CD8-positive, alpha-beta memory T cell (primary cell): ENCODE data around the gene TMEM37. TPM values are rescaled to one million over a fixed set of nuclear protein-coding genes. Genes with fewer than 3 reads are reported as not detected.
"Not testable (repeated sequence)": the region's sequence is repeated elsewhere in the genome, so short reads cannot be mapped to it uniquely, and the experiment has no call there.

Experiments
- CTCF ChIA-PET: fragments of 350-600 bp; sonication (Branson Sonifier 250); formaldehyde crosslinking; loops from one replicate; lab custom pipeline; 2021; ENCODE audit warnings: antibody characterized with exemption; lab: Charles Lee
- POLR2A ChIA-PET: fragments of 350-600 bp; sonication (Branson Sonifier 250); formaldehyde crosslinking; loops from one replicate; lab custom pipeline; 2021; ENCODE audit warnings: antibody characterized with exemption; lab: Charles Lee
- DNase-seq, 5 donors: peaks; one replicate each; pipeline versions ENCODE4 v3.0.0 to v3.0.0-alpha.2; 2020 to 2022; ENCODE audit warnings: mixed read lengths in 1 of 5
- H3K27ac ChIP-seq: one replicate; pipeline ENCODE4 v1.7.0; 2013; ENCODE audit warnings: low read depth, mild to moderate bottlenecking, low read length, moderate library complexity
- H3K27me3 ChIP-seq: 2 replicates; pipeline ENCODE4 v1.7.0; 2013; ENCODE audit warnings: low read length, mild to moderate bottlenecking; ENCODE audit not compliant: insufficient read depth, poor library complexity, severe bottlenecking
- H3K36me3 ChIP-seq: 2 replicates; pipeline ENCODE4 v1.7.0; 2013; ENCODE audit warnings: mild to moderate bottlenecking, low read length, moderate library complexity; ENCODE audit not compliant: insufficient read depth
- H3K4me1 ChIP-seq: 2 replicates; pipeline ENCODE4 v1.7.0; 2013; ENCODE audit warnings: mild to moderate bottlenecking, low read length, moderate library complexity; ENCODE audit not compliant: insufficient read depth
- H3K4me3 ChIP-seq: 2 replicates; pipeline ENCODE4 v1.7.0; 2013; ENCODE audit warnings: mild to moderate bottlenecking, low read length
- H3K9me3 ChIP-seq: 2 replicates; pipeline ENCODE4 v1.7.0; 2013; ENCODE audit warnings: mild to moderate bottlenecking, low read length
- H3K27ac Mint-ChIP-seq, 8 donors: one replicate each; pipeline ENCODE4 v1.8.0; 2020 to 2021; ENCODE audit warnings: mixed read lengths in 8 of 8, mild to moderate bottlenecking in 6 of 8, inconsistent platforms in 3 of 8, moderate library complexity in 3 of 8
- H3K27me3 Mint-ChIP-seq, 2 donors: one replicate each; pipeline ENCODE4 v1.8.0; 2020 to 2021; ENCODE audit warnings: mixed read lengths in 2 of 2, mild to moderate bottlenecking in 1 of 2, moderate library complexity in 1 of 2
- H3K36me3 Mint-ChIP-seq, 3 donors: one replicate each; pipeline ENCODE4 v1.8.0; 2020 to 2021; ENCODE audit warnings: mixed read lengths in 3 of 3, inconsistent platforms in 1 of 3, mild to moderate bottlenecking in 1 of 3
- H3K4me1 Mint-ChIP-seq, 3 donors: one replicate each; pipeline ENCODE4 v1.8.0; 2020 to 2021; ENCODE audit warnings: mixed read lengths in 3 of 3, inconsistent platforms in 1 of 3, mild to moderate bottlenecking in 1 of 3
- H3K4me3 Mint-ChIP-seq, 7 donors: one replicate each; pipeline ENCODE4 v1.8.0; 2020 to 2021; ENCODE audit warnings: mixed read lengths in 7 of 7, mild to moderate bottlenecking in 6 of 7, moderate library complexity in 4 of 7, inconsistent platforms in 2 of 7
- H3K9me3 Mint-ChIP-seq, 5 donors: one replicate each; pipeline ENCODE4 v1.8.0; 2020 to 2022; ENCODE audit warnings: mixed read lengths in 5 of 5, mild to moderate bottlenecking in 3 of 5, moderate library complexity in 2 of 5, inconsistent platforms in 1 of 5
- polyA plus RNA-seq: library from polyadenylated mRNA; unstranded; fragments of 300-500 nt; fragmentation: Illumina TruSeq; gene quantifications from one replicate; pipeline ENCODE4 v1.2.3, GENCODE V29; 2021
- total RNA-seq, 2 experiments: library from RNA; stranded (reverse); gene quantifications; one replicate each; pipeline ENCODE4 v1.2.3, GENCODE V29; 2021

The TMEM37 gene
- total and polyA plus RNA-seq, 3 experiments from 2014 or later, result not detected

- H3K27ac ChIP-seq, result no peak overlapping the region
- H3K36me3 ChIP-seq, result no peaks in the 10 kb centered on the region
- H3K36me3 Mint-ChIP-seq, result no peaks in the 10 kb centered on the region
- no peak overlapping the region for H3K27ac Mint-ChIP-seq
- H3K9me3 ChIP-seq, result no peaks in the 10 kb centered on the region
- no peak overlapping the region for H3K4me3 Mint-ChIP-seq
- no peak for DNase-seq
- H3K27me3 ChIP-seq, result no peaks in the 10 kb centered on the region
- peaks cover 5 to 6% of the 10 kb centered on the region in 2 donors for H3K27me3 Mint-ChIP-seq
- H3K9me3 Mint-ChIP-seq, result no peaks in the 10 kb centered on the region
- no peaks in the 10 kb centered on the region for H3K4me1 Mint-ChIP-seq
- H3K4me1 ChIP-seq, result no peaks in the 10 kb centered on the region
- H3K4me3 ChIP-seq, result no peak overlapping the region
- POLR2A ChIA-PET, result no interaction called here
- CTCF ChIA-PET, result no interaction called here
Measured at GRCh38 chr2:119397196-119397595, 34.5 kb upstream of the TMEM37 start.

GRCh38 chr2:119402106-119402505 lies 29.5 kb upstream of the TMEM37 start:
- DNase-seq, result no peak
- Mint-ChIP-seq H3K36me3 (peaks cover 0 to 1% (median 0%) of the 10 kb centered on the region in 3 donors), H3K27me3 (peaks cover 8 to 9% of the 10 kb centered on the region in 2 donors), H3K4me1 (no peaks in the 10 kb centered on the region), H3K9me3 (no peaks in the 10 kb centered on the region), H3K4me3 (no peak overlapping the region), H3K27ac (no peak overlapping the region)
- POLR2A ChIA-PET, result no interaction called here
- Histone ChIP-seq H3K27me3 (no peaks in the 10 kb centered on the region), H3K9me3 (no peaks in the 10 kb centered on the region), H3K4me1 (no peaks in the 10 kb centered on the region), H3K27ac (no peak overlapping the region), H3K4me3 (no peak overlapping the region), H3K36me3 (no peaks in the 10 kb centered on the region)
- CTCF ChIA-PET, result no interaction called here

GRCh38 chr2:119402645-119403560 lies 28.8 kb upstream of the TMEM37 start:
- Histone ChIP-seq H3K27ac (no peak overlapping the region), H3K4me3 (no peak overlapping the region), H3K36me3 (no peaks in the 10 kb centered on the region), H3K4me1 (no peaks in the 10 kb centered on the region), H3K27me3 (no peaks in the 10 kb centered on the region), H3K9me3 (no peaks in the 10 kb centered on the region)
- CTCF ChIA-PET, result no interaction called here
- H3K9me3 Mint-ChIP-seq, result no peaks in the 10 kb centered on the region
- peaks cover 0 to 1% (median 0%) of the 10 kb centered on the region in 3 donors for H3K36me3 Mint-ChIP-seq
- POLR2A ChIA-PET, result no interaction called here
- peaks cover 9 to 13% of the 10 kb centered on the region in 2 donors for H3K27me3 Mint-ChIP-seq
- no peak overlapping the region for H3K4me3 Mint-ChIP-seq
- no peak for DNase-seq
- H3K4me1 Mint-ChIP-seq, result no peaks in the 10 kb centered on the region
- H3K27ac Mint-ChIP-seq, result no peak overlapping the region

GRCh38 chr2:119403618-119404017 lies 28.0 kb upstream of the TMEM37 start:
- H3K27ac ChIP-seq, H3K4me3 Mint-ChIP-seq, H3K4me1 ChIP-seq, H3K9me3 Mint-ChIP-seq, H3K36me3 Mint-ChIP-seq, POLR2A ChIA-PET, H3K27ac Mint-ChIP-seq, H3K4me3 ChIP-seq, CTCF ChIA-PET, H3K27me3 ChIP-seq, H3K9me3 ChIP-seq, H3K4me1 Mint-ChIP-seq, H3K36me3 ChIP-seq, DNase-seq: not testable (repeated sequence)
- peaks cover 7 to 15% of the 10 kb centered on the region in 2 donors for H3K27me3 Mint-ChIP-seq

GRCh38 chr2:119405151-119405550 lies 26.5 kb upstream of the TMEM37 start:
- H3K27me3 Mint-ChIP-seq, result peaks cover 8 to 13% of the 10 kb centered on the region in 2 donors
- no peaks in the 10 kb centered on the region for H3K9me3 Mint-ChIP-seq
- no peak for DNase-seq
- Histone ChIP-seq H3K36me3 (no peaks in the 10 kb centered on the region), H3K27ac (no peak overlapping the region), H3K9me3 (no peaks in the 10 kb centered on the region), H3K27me3 (no peaks in the 10 kb centered on the region), H3K4me1 (no peaks in the 10 kb centered on the region), H3K4me3 (no peak overlapping the region)
- POLR2A ChIA-PET, result no interaction called here
- no peaks in the 10 kb centered on the region for H3K4me1 Mint-ChIP-seq
- H3K36me3 Mint-ChIP-seq, result peaks cover 0 to 1% (median 0%) of the 10 kb centered on the region in 3 donors
- H3K27ac Mint-ChIP-seq, result no peak overlapping the region
- CTCF ChIA-PET, result no interaction called here
- no peak overlapping the region for H3K4me3 Mint-ChIP-seq

GRCh38 chr2:119407430-119408220 lies 24.0 kb upstream of the TMEM37 start:
- H3K36me3 Mint-ChIP-seq, result peaks cover 0 to 1% (median 0%) of the 10 kb centered on the region in 3 donors
- peak in 2 of 5 donors; percentile 8 to 22 for DNase-seq
- H3K27ac Mint-ChIP-seq, result peak overlapping the region in 1 of 8 donors; percentile 5
- Histone ChIP-seq H3K9me3 (no peaks in the 10 kb centered on the region), H3K27me3 (no peaks in the 10 kb centered on the region), H3K27ac (no peak overlapping the region), H3K36me3 (no peaks in the 10 kb centered on the region), H3K4me1 (no peaks in the 10 kb centered on the region), H3K4me3 (no peak overlapping the region)
- H3K4me3 Mint-ChIP-seq, result no peak overlapping the region
- ChIA-PET CTCF (interaction anchor here (0.7 kb wide), 1 partner anchor 126 kb away, joined by 3 read pairs; no protein-coding TSS in a partner anchor), POLR2A (no interaction called here)
- no peaks in the 10 kb centered on the region for H3K4me1 Mint-ChIP-seq
- peaks cover 5 to 19% of the 10 kb centered on the region in 2 donors for H3K27me3 Mint-ChIP-seq
- no peaks in the 10 kb centered on the region for H3K9me3 Mint-ChIP-seq

GRCh38 chr2:119408221-119408619 lies 23.4 kb upstream of the TMEM37 start:
- Mint-ChIP-seq H3K4me1 (no peaks in the 10 kb centered on the region), H3K36me3 (peaks cover 0 to 1% (median 0%) of the 10 kb centered on the region in 3 donors), H3K27ac (no peak overlapping the region), H3K9me3 (no peaks in the 10 kb centered on the region), H3K27me3 (peaks cover 5 to 20% of the 10 kb centered on the region in 2 donors), H3K4me3 (no peak overlapping the region)
- Histone ChIP-seq H3K36me3 (no peaks in the 10 kb centered on the region), H3K4me3 (no peak overlapping the region), H3K4me1 (no peaks in the 10 kb centered on the region), H3K27me3 (no peaks in the 10 kb centered on the region), H3K9me3 (no peaks in the 10 kb centered on the region), H3K27ac (no peak overlapping the region)
- DNase-seq, result no peak
- ChIA-PET CTCF (interaction anchor here (0.7 kb wide), 1 partner anchor 127 kb away, joined by 3 read pairs; no protein-coding TSS in a partner anchor), POLR2A (no interaction called here)

GRCh38 chr2:119409506-119409905 lies 22.1 kb upstream of the TMEM37 start:
- Histone ChIP-seq H3K4me1 (no peaks in the 10 kb centered on the region), H3K36me3 (no peaks in the 10 kb centered on the region), H3K9me3 (no peaks in the 10 kb centered on the region), H3K4me3 (no peak overlapping the region), H3K27me3 (no peaks in the 10 kb centered on the region), H3K27ac (no peak overlapping the region)
- ChIA-PET POLR2A (no interaction called here), CTCF (no interaction called here)
- Mint-ChIP-seq H3K4me1 (no peaks in the 10 kb centered on the region), H3K36me3 (peaks cover 0 to 1% (median 0%) of the 10 kb centered on the region in 3 donors), H3K27me3 (peaks cover 4 to 25% of the 10 kb centered on the region in 2 donors), H3K27ac (peak overlapping the region in 1 of 8 donors; percentile 6), H3K9me3 (no peaks in the 10 kb centered on the region), H3K4me3 (no peak overlapping the region)
- no peak for DNase-seq
